ENCODE data around the gene LTF. TPM values are rescaled to one million over a fixed set of nuclear protein-coding genes. Genes with fewer than 3 reads are reported as not detected.

Gene LTF
- total and polyA plus RNA-seq, 10 of the 15 experiments (the other 5 are each of a cell fraction or from before 2014, with no cell fraction given): 0.03 to 0.31 TPM; not detected in 8

- SMC1A ChIA-PET (ENCODE audit: uncharacterized antibody, unreplicated experiment): interaction anchor here (1.2 kb wide), 1 partner anchor 45 kb away, joined by 3 read pairs; no protein-coding TSS in a partner anchor
- POLR2A ChIA-PET: no interaction called here
- in situ Hi-C loops (cut with MboI) (no loop called here), intact Hi-C loops (cut with micrococcal nuclease; ENCODE audit: unreplicated experiment) (no loop called here)
- no peaks in the 10 kb centered on the region for H3K79me2 ChIP-seq (ENCODE audit: control insufficient read depth, insufficient read depth, low read length)
- DNase-seq (ENCODE audit: low read depth, low spot score) (no peak), ATAC-seq (no peak), FAIRE-seq (no peak)
- no peak overlapping the region for H3K4me2 ChIP-seq (ENCODE audit: control insufficient read depth, insufficient read depth)
- no peak overlapping the region for H3K27ac ChIP-seq (ENCODE audit: control insufficient read depth, insufficient read depth)
- H3K4me3 ChIP-seq: no peak overlapping the region
- RAD21 ChIA-PET (ENCODE audit: unreplicated experiment): interaction anchor here (1.3 kb wide), 1 partner anchor 21 kb away, joined by 9 read pairs; no protein-coding TSS in a partner anchor
- H3K36me3 ChIP-seq (ENCODE audit: control insufficient read depth in 2 of 2, insufficient read depth in 2 of 2, low read length in 1 of 2): no peaks in the 10 kb centered on the region
- CTCF ChIA-PET: interaction anchor here (1.3 kb wide), 1 partner anchor 90 kb away, joined by 7 read pairs; no protein-coding TSS in a partner anchor
- no peaks in the 10 kb centered on the region for H4K20me1 ChIP-seq (ENCODE audit: control insufficient read depth, insufficient read depth)
- H3K4me1 ChIP-seq (ENCODE audit: control insufficient read depth, insufficient read depth, low read length): peaks cover 14% of the 10 kb centered on the region
- H3K9me3 ChIP-seq (replicated peaks; ENCODE audit: control insufficient read depth, insufficient read depth, low read length): no peaks in the 10 kb centered on the region; the same call in 1 of the 3 replicates
- H2AFZ ChIP-seq (ENCODE audit: control insufficient read depth, low read depth, low read length): no peak overlapping the region
- H3K9ac ChIP-seq (ENCODE audit: control insufficient read depth, insufficient read depth, low read length): no peak overlapping the region
- no TSS peak for BruUV-seq (replicated peaks)
- 97% methylated on average over 2 of the region's 2 CpGs for WGBS (ENCODE audit: insufficient coverage, insufficient replicate concordance, low lambda C conversion rate, missing lambda C conversion rate)
- H3K27me3 ChIP-seq (replicated peaks in 1 of 2; ENCODE audit: control insufficient read depth in 2 of 2, insufficient read depth in 2 of 2, low read length in 1 of 2): no peaks in the 10 kb centered on the region; a peak in 1 of 4 replicates
- TF ChIP-seq HCFC1 (IDR thresholded peaks at IDR 0.05; ENCODE audit: low read length) (no peak), ASH2L (IDR thresholded peaks at IDR 0.05; ENCODE audit: borderline replicate concordance, low read depth) (no peak), ZNF207 (IDR thresholded peaks at IDR 0.05; ENCODE audit: borderline replicate concordance) (no peak), E2F4 (IDR thresholded peaks at IDR 0.05; ENCODE audit: low read depth, low read length) (no peak), WRNIP1 (IDR thresholded peaks at IDR 0.05; ENCODE audit: borderline replicate concordance, low read depth, low read length) (no peak), CBX5 (IDR thresholded peaks at IDR 0.05; ENCODE audit: low read depth) (no peak), PAX8 (IDR thresholded peaks at IDR 0.05) (no peak), ATF2 (IDR thresholded peaks at IDR 0.05; ENCODE audit: low read length) (no peak), YBX1 (IDR thresholded peaks at IDR 0.05) (no peak), E2F8 (IDR thresholded peaks at IDR 0.05; ENCODE audit: low read depth, partially characterized antibody) (no peak), JUND (IDR thresholded peaks at IDR 0.05; ENCODE audit: low read depth, low read length) (no peak), RUNX3 (IDR thresholded peaks at IDR 0.05; ENCODE audit: low read length) (no peak)
- TF ChIP-seq, protein P1, sequence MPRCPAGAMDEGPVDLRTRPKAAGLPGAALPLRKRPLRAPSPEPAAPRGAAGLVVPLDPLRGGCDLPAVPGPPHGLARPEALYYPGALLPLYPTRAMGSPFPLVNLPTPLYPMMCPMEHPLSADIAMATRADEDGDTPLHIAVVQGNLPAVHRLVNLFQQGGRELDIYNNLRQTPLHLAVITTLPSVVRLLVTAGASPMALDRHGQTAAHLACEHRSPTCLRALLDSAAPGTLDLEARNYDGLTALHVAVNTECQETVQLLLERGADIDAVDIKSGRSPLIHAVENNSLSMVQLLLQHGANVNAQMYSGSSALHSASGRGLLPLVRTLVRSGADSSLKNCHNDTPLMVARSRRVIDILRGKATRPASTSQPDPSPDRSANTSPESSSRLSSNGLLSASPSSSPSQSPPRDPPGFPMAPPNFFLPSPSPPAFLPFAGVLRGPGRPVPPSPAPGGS (IDR thresholded peaks at IDR 0.05; ENCODE audit: borderline replicate concordance, insufficient read depth, low read depth, low read length, poor library complexity, severe bottlenecking): no peak
- TF ChIP-seq, protein P2, sequence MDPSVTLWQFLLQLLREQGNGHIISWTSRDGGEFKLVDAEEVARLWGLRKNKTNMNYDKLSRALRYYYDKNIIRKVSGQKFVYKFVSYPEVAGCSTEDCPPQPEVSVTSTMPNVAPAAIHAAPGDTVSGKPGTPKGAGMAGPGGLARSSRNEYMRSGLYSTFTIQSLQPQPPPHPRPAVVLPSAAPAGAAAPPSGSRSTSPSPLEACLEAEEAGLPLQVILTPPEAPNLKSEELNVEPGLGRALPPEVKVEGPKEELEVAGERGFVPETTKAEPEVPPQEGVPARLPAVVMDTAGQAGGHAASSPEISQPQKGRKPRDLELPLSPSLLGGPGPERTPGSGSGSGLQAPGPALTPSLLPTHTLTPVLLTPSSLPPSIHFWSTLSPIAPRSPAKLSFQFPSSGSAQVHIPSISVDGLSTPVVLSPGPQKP (IDR thresholded peaks at IDR 0.05; ENCODE audit: low read depth, low read length): no peak
- TF ChIP-seq, protein P3, sequence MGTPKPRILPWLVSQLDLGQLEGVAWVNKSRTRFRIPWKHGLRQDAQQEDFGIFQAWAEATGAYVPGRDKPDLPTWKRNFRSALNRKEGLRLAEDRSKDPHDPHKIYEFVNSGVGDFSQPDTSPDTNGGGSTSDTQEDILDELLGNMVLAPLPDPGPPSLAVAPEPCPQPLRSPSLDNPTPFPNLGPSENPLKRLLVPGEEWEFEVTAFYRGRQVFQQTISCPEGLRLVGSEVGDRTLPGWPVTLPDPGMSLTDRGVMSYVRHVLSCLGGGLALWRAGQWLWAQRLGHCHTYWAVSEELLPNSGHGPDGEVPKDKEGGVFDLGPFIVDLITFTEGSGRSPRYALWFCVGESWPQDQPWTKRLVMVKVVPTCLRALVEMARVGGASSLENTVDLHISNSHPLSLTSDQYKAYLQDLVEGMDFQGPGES (IDR thresholded peaks at IDR 0.05): no peak
Observed at GRCh38 chr3:46399098-46399497, 65.6 kb downstream of the LTF start.

Data from GM12878 (cell line).